GM12878 (cell line): ENCODE results near the gene MEI1. TPM values are rescaled to one million over a fixed set of nuclear protein-coding genes. Genes with fewer than 3 reads are reported as not detected.

Experiments
- ATF7 ChIP-seq: fragments of 450-650 bp; IDR thresholded peaks from 2 replicates; pipeline ENCODE4 v1.6.1; 2016; ENCODE audit warnings: low read depth, mild to moderate bottlenecking
- CREM ChIP-seq: IDR thresholded peaks from 2 replicates; pipeline ENCODE4 v1.6.1; 2014; ENCODE audit warnings: antibody characterized with exemption, low read depth
- EGR1 ChIP-seq, 2 experiments: IDR thresholded peaks; 1 replicate in 1 of 2; 2 replicates in 1 of 2; pipeline ENCODE4 v1.6.1; 2011 to 2012; ENCODE audit warnings: low read depth in 2 of 2, low read length in 2 of 2, borderline replicate concordance in 1 of 2, mild to moderate bottlenecking in 1 of 2, moderate library complexity in 1 of 2
- HDAC6 ChIP-seq: fragments of 200-600 bp; sonication (generic); IDR thresholded peaks from one replicate; pipeline ENCODE4 v1.8.0; 2017; ENCODE audit warnings: antibody characterized with exemption; ENCODE audit not compliant: unreplicated experiment
- IKZF2 ChIP-seq, 2 experiments: fragments of 450-650 bp; IDR thresholded peaks; 2 replicates each; pipeline ENCODE4 v1.6.1; 2017; ENCODE audit warnings: mild to moderate bottlenecking in 2 of 2, moderate library complexity in 2 of 2
- IRF4 ChIP-seq: IDR thresholded peaks from 2 replicates; pipeline ENCODE4 v1.6.1; 2011; ENCODE audit warnings: low read depth, low read length
- NFYB ChIP-seq: IDR thresholded peaks from 2 replicates; pipeline ENCODE4 v1.6.1; 2011; ENCODE audit warnings: low read depth, mild to moderate bottlenecking, low read length, improper control_type of control experiment, moderate library complexity; ENCODE audit not compliant: insufficient read depth
- PAX5 ChIP-seq: IDR thresholded peaks from 2 replicates; pipeline ENCODE4 v1.6.1; 2011; ENCODE audit warnings: low read depth, low read length, borderline replicate concordance
- PAX8 ChIP-seq: fragments of 450-650 bp; IDR thresholded peaks from 2 replicates; pipeline ENCODE4 v1.6.1; 2017; ENCODE audit warnings: mild to moderate bottlenecking, moderate library complexity
- PML ChIP-seq: IDR thresholded peaks from 2 replicates; pipeline ENCODE4 v1.6.1; 2012; ENCODE audit warnings: low read length, inconsistent platforms
- POLR2AphosphoS5 ChIP-seq: IDR thresholded peaks from 2 replicates; pipeline ENCODE4 v1.6.1; 2011; ENCODE audit warnings: mild to moderate bottlenecking, low read length, inconsistent platforms
- SMAD1 ChIP-seq: fragments of 450-650 bp; IDR thresholded peaks from 2 replicates; pipeline ENCODE4 v1.6.1; 2018; ENCODE audit warnings: mild to moderate bottlenecking, low read depth; ENCODE audit not compliant: partially characterized antibody
- SREBF1 ChIP-seq: IDR thresholded peaks from 2 replicates; pipeline ENCODE4 v1.6.1; 2012; ENCODE audit warnings: mild to moderate bottlenecking, low read length
- SREBF2 ChIP-seq: IDR thresholded peaks from 2 replicates; pipeline ENCODE4 v1.6.1; 2012; ENCODE audit warnings: mild to moderate bottlenecking, low read length
- TARDBP ChIP-seq: IDR thresholded peaks from 2 replicates; pipeline ENCODE4 v1.6.1; 2016; ENCODE audit warnings: borderline replicate concordance
- ZNF207 ChIP-seq: fragments of 450-650 bp; IDR thresholded peaks from 2 replicates; pipeline ENCODE4 v1.6.1; 2014; ENCODE audit warnings: antibody characterized with exemption, mild to moderate bottlenecking, borderline replicate concordance
- ZNF217 ChIP-seq: fragments of 450-650 bp; IDR thresholded peaks from 2 replicates; pipeline ENCODE4 v1.6.1; 2017; ENCODE audit warnings: antibody characterized with exemption, mild to moderate bottlenecking
- ZZZ3 ChIP-seq: IDR thresholded peaks from 2 replicates; pipeline ENCODE4 v1.6.1; 2011; ENCODE audit warnings: low read depth; ENCODE audit not compliant: control insufficient read depth, insufficient read length
- polyA plus RNA-seq, 11 experiments: library from polyadenylated mRNA; depleted of rRNA in 4 of 11; unstranded in 6 of 11; stranded (reverse) in 5 of 11; fragments of >200 nt; fragmentation: Nextera tagmentation in 4 of 11; fragmentation: Illumina TruSeq in 1 of 11; extraction: Ambion mirVana in 4 of 11; extraction: Trizol in 1 of 11; gene quantifications; 1 replicate in 1 of 11; 2 replicates in 10 of 11; pipeline versions ENCODE4 v1.2.1 to v1.2.3, GENCODE V29; 2011 to 2016; ENCODE audit warnings: inconsistent platforms in 2 of 11, missing spikeins in 2 of 11, low read depth in 1 of 11
- total RNA-seq, 4 experiments: library from RNA; depleted of rRNA in 3 of 4; stranded (reverse); fragments of >200 nt in 3 of 4; fragmentation: Illumina TruSeq in 1 of 4; extraction: Trizol in 1 of 4; gene quantifications; 2 replicates each; pipeline versions ENCODE4 v1.2.1 to v1.2.3, GENCODE V29; 2013 to 2021
- TF ChIP-seq, protein P1 (sequence below): fragments of 450-650 bp; formaldehyde crosslinking; IDR thresholded peaks from 2 replicates; pipeline ENCODE4 v1.4.0; 2022; ENCODE audit warnings: mild to moderate bottlenecking, moderate library complexity
- TF ChIP-seq, protein P2 (sequence below): fragments of 450-650 bp; IDR thresholded peaks from 2 replicates; pipeline ENCODE4 v1.6.1; 2017; ENCODE audit warnings: mild to moderate bottlenecking
- TF ChIP-seq, protein P3 (sequence below): IDR thresholded peaks from 2 replicates; pipeline ENCODE4 v1.6.1; 2012; ENCODE audit warnings: low read depth, low read length, improper control_type of control experiment
- TF ChIP-seq, protein P4 (sequence below): IDR thresholded peaks from 2 replicates; pipeline ENCODE4 v1.6.1; 2011; ENCODE audit warnings: borderline replicate concordance, low read depth, mild to moderate bottlenecking, moderate library complexity, low read length; ENCODE audit not compliant: insufficient read depth, poor library complexity, severe bottlenecking

Gene MEI1
- total and polyA plus RNA-seq, 10 of the 15 experiments (the other 5 are each of a cell fraction or from before 2014, with no cell fraction given): 27.9 to 48.9 (median 35.8) TPM

DNA sequence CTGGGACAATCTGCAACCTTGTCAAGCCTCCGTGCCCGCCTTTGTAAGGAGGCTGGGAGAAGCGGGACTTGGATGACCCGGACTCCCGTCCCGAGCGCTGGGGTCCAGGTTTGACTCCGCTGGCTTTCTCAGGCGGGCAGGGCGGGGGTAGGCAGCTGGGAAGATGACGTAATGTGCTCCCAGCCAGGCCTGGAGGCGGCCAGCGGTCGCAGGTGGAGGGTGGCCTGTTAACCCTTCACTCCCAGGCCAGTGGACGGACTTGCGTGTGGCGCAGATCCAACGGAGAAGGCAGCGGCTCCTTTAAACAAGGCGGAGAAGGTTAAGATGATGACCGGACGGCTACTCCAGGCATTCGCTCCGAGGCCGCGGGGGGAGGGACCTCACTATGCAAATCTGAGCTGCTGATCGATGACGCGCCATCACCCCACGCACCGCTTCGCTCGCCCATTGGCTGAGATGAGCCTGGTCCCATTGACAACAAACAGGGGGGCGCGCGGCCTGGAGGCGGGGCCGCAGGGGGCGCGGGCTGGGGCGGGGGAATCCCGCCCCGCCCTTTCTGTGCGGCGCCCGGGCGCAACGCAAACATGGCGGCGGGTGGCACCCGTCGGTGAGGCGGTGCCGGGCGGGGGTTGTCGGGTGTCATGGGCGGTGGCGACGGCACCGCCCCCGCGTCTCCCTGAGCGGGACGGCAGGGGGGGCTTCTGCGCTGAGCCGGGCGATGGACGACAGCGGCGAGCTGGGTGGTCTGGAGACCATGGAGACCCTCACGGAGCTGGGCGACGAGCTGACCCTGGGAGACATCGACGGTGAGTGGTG, 133.5 kb downstream of the MEI1 start, which contains the start of gene SREBF2 (continued):
- TF ChIP-seq IKZF2 (IDR thresholded peaks at IDR 0.05): peak; percentile 70 to 83; a peak in 3 of 4 replicates
- peak; percentile 85; the same call in 1 of the 2 replicates for TF ChIP-seq CREM
- TF ChIP-seq PML: peak; percentile 78; the same call in 1 of the 2 replicates
- peak; percentile 78 for TF ChIP-seq HDAC6
- TF ChIP-seq ZNF207: peak; percentile 59; the same call in 1 of the 2 replicates
- TF ChIP-seq PAX8: no peak
- TF ChIP-seq ZNF217: no peak
- peak; percentile 99 for TF ChIP-seq ATF7
- TF ChIP-seq NFYB: peak; percentile 96
- peak; percentile 56 to 82 for TF ChIP-seq EGR1 (IDR thresholded peaks at IDR 0.05; ENCODE audit: borderline replicate concordance in 1 of 2, low read depth in 2 of 2, low read length in 2 of 2)
- no peak for TF ChIP-seq IRF4
- TF ChIP-seq SREBF2: peak; percentile 93
- TF ChIP-seq ZZZ3: no peak
- peak; percentile 99 for TF ChIP-seq SREBF1
- peak; percentile 67; the same call in 1 of the 2 replicates for TF ChIP-seq PAX5
- TF ChIP-seq SMAD1: peak; percentile 80
- TF ChIP-seq, protein P1, sequence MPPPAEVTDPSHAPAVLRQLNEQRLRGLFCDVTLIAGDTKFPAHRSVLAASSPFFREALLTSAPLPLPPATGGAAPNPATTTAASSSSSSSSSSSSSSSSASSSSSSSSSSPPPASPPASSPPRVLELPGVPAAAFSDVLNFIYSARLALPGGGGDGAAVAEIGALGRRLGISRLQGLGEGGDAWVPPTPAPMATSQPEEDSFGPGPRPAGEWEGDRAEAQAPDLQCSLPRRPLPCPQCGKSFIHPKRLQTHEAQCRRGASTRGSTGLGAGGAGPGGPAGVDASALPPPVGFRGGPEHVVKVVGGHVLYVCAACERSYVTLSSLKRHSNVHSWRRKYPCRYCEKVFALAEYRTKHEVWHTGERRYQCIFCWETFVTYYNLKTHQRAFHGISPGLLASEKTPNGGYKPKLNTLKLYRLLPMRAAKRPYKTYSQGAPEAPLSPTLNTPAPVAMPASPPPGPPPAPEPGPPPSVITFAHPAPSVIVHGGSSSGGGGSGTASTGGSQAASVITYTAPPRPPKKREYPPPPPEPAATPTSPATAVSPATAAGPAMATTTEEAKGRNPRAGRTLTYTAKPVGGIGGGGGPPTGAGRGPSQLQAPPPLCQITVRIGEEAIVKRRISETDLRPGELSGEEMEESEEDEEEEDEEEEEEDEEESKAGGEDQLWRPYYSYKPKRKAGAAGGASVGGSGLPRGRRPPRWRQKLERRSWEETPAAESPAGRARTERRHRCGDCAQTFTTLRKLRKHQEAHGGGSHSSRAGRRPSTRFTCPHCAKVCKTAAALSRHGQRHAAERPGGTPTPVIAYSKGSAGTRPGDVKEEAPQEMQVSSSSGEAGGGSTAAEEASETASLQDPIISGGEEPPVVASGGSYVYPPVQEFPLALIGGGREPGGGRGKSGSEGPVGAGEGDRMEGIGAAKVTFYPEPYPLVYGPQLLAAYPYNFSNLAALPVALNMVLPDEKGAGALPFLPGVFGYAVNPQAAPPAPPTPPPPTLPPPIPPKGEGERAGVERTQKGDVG (CRISPR knock-in tag): peak; percentile 69; the same call in 1 of the 2 replicates
- TF ChIP-seq, protein P2, sequence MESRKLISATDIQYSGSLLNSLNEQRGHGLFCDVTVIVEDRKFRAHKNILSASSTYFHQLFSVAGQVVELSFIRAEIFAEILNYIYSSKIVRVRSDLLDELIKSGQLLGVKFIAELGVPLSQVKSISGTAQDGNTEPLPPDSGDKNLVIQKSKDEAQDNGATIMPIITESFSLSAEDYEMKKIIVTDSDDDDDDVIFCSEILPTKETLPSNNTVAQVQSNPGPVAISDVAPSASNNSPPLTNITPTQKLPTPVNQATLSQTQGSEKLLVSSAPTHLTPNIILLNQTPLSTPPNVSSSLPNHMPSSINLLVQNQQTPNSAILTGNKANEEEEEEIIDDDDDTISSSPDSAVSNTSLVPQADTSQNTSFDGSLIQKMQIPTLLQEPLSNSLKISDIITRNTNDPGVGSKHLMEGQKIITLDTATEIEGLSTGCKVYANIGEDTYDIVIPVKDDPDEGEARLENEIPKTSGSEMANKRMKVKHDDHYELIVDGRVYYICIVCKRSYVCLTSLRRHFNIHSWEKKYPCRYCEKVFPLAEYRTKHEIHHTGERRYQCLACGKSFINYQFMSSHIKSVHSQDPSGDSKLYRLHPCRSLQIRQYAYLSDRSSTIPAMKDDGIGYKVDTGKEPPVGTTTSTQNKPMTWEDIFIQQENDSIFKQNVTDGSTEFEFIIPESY: no peak
- TF ChIP-seq TARDBP: 0 out of 2 replicates have a peak, but pooled peaks have one; percentile 46
- peak; percentile 80; the same call in 1 of the 2 replicates for TF ChIP-seq POLR2AphosphoS5
- TF ChIP-seq, protein P3, sequence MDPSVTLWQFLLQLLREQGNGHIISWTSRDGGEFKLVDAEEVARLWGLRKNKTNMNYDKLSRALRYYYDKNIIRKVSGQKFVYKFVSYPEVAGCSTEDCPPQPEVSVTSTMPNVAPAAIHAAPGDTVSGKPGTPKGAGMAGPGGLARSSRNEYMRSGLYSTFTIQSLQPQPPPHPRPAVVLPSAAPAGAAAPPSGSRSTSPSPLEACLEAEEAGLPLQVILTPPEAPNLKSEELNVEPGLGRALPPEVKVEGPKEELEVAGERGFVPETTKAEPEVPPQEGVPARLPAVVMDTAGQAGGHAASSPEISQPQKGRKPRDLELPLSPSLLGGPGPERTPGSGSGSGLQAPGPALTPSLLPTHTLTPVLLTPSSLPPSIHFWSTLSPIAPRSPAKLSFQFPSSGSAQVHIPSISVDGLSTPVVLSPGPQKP: no peak; the same call in 1 of the 2 replicates
- TF ChIP-seq, protein P4, sequence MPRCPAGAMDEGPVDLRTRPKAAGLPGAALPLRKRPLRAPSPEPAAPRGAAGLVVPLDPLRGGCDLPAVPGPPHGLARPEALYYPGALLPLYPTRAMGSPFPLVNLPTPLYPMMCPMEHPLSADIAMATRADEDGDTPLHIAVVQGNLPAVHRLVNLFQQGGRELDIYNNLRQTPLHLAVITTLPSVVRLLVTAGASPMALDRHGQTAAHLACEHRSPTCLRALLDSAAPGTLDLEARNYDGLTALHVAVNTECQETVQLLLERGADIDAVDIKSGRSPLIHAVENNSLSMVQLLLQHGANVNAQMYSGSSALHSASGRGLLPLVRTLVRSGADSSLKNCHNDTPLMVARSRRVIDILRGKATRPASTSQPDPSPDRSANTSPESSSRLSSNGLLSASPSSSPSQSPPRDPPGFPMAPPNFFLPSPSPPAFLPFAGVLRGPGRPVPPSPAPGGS: peak; percentile 48
